GM12874 (cell line): ENCODE results near the gene DTD1.

Experiments used
- TF ChIP-seq, protein P1 (sequence below): IDR thresholded peaks from 2 replicates; pipeline ENCODE4 v1.5.1; 2011; ENCODE audit warnings: low read depth, mild to moderate bottlenecking, control low read depth, low read length, moderate library complexity; ENCODE audit not compliant: insufficient read depth

DTD1 gene

DNA sequence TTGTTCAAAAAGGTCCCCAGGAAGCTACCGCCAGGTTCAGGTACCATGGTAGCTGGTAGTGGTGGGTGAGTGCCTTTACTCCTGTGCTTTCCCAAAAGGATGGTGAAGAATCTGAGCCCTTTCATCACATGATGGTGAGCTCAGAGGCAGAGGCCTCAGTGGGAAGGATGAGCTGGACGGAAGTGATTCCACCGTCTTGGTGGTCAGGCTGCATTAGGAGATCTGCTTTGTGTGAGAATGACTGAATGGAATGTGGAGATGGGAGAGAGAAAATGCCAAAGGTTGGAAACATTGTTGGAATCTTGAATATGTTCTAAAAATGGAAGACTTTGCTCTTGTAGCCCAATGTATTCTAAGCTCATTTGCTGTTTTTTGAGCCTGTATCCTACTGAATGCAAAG is 117.6 kb downstream of the DTD1 start:
- TF ChIP-seq, protein P1, sequence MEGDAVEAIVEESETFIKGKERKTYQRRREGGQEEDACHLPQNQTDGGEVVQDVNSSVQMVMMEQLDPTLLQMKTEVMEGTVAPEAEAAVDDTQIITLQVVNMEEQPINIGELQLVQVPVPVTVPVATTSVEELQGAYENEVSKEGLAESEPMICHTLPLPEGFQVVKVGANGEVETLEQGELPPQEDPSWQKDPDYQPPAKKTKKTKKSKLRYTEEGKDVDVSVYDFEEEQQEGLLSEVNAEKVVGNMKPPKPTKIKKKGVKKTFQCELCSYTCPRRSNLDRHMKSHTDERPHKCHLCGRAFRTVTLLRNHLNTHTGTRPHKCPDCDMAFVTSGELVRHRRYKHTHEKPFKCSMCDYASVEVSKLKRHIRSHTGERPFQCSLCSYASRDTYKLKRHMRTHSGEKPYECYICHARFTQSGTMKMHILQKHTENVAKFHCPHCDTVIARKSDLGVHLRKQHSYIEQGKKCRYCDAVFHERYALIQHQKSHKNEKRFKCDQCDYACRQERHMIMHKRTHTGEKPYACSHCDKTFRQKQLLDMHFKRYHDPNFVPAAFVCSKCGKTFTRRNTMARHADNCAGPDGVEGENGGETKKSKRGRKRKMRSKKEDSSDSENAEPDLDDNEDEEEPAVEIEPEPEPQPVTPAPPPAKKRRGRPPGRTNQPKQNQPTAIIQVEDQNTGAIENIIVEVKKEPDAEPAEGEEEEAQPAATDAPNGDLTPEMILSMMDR = no peak

DNA sequence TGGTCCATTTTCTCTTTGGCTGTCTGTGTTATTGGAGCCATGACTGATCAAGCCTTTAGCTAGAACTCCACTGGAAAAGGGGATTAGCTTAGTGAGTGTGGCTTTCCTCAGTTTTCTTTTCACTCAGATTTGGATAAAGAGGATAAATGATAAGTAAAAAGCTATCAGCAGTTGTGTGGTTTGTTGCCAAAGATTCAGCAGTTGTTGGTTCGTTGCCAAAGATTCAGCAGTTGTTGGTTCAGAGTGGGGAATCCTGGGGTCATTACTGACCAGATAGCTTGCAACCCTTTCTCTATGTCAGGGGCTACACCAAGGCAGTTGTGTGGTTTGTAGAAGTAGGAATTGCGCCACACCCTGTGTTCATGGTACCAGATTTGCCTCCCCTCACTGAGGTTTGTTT is 118.1 kb downstream of the DTD1 start:
- TF ChIP-seq, protein P1 = no peak

DNA sequence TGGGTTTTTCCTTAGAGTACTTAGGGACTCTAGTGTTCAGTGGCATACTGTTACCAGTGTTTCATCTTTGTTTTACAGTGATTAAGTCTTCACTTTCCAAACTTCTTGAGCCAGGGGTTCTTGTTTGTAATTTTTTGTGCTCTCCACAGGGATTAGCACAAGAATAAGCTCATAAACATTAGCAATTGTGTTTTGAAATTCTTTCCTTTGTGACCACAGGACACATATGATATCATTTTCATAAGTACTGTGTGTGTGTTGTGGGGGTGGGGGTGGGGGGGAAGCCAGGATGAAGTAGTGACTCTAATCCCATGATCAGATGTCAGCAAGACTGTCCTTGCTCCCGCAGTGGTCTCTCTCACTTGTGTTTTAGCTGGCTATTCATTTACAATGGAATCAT is 124.3 kb downstream of the DTD1 start:
- TF ChIP-seq, protein P1 = no peak

DNA sequence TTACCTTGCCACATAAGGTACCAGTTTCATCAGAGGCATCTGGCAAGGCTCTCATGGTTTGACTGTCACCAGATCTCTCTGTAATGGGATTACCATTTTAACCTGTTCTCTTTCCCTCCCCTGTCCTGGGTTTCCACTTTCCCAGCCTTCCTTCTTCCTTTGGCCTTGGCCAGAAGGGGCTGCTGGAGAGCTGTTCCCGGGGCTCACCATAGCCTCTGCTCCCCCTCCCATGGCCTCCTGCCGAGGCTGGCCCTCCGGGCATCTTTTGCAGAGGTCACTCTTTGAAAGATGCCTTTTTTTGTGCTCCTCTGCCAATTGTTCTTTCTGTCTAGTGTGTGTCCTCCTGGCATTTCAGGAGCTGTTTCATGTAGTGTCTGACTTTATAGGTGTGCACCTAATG is 125.0 kb downstream of the DTD1 start:
- TF ChIP-seq, protein P1 = no peak

DNA sequence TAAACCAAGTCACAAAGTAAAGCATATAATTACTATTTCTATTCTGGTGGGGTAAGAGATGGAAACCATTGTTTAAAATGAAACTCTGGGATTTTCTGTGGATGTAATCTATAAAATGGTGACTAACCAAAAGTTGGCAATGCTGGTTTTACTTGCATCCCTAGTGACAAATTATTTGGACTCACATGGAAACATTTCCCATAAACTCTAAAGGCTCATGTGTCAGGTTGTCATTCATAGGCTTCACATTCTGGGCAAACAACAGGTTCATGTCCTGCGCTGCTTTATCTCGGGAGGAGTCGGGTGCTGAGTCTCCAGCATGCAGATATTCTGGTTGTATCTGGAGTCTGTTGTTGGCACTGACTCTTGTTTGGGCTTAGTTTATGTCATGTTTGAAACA is 127.7 kb downstream of the DTD1 start:
- TF ChIP-seq, protein P1 = no peak

DNA sequence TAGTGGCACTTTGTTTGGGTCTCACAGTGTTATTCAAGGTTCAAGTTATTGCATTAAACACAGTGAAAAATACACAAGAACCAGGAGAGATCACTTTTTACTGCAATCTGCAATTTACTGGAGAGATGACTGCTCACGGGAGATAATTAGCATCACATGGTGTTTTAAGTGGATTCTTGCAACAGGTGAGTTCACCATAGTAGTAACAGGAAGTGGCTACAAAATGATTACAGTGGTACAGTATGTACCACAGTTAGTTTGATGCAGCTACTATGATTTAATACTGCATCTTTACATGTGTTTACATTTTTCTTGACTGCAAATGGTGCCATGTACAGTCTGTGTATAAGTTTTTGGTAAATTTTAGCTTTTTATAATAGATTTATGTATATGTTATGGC is 129.2 kb downstream of the DTD1 start:
- TF ChIP-seq, protein P1 = no peak

DNA sequence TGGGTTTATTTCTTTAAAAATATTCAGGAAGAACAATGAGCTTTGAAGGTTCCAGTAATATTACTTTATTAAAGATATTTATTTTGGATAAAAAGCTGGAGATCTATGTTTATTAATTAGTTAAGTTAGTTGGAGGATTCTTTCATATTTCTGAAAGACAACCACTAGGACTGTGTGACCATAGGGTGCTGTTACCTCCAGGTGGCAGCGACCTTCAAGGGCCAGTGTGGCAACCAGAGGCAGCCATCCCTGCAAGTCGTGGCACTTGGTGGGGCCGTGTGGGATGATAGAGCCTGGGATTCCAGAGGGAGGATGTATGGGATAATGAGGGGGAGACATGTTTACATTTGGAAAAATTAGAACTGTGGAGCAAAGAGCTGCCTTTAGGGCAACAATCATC is 130.3 kb downstream of the DTD1 start:
- TF ChIP-seq, protein P1 = peak; percentile 12; the same call in 1 of the 2 replicates

DNA sequence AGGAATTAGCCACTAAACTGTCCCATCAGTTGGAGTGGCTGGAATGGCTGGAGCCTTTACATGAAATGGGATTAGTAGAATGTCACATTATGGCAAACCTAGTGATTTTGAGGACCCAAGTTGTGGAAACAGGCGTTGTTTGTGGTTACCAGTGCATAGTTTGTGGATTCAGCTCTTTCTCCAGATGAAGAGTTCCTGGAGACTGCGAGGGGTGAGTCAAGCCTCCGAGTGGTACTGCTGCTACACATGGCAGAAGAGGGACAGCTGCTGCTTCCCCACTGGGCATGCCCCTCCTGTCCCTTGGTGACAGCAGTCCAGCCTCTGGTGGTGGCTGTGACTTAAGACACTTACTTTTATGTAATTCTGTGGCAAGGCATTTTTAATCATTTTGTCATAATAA is 131.6 kb downstream of the DTD1 start:
- TF ChIP-seq, protein P1 = no peak
